HepG2 (cell line): ENCODE results near the gene NGRN.

ENCODE experiments used
- GABPA ChIP-seq, 2 experiments: IDR thresholded peaks; 2 replicates each; pipeline ENCODE4 v1.6.1; 2011 to 2016; ENCODE audit warnings: low read depth in 2 of 2, low read length in 1 of 2, missing biosample characterization in 1 of 2, missing genetic modification characterization in 1 of 2
- HCFC1 ChIP-seq: fragments of 150-350 bp; IDR thresholded peaks from 2 replicates; pipeline ENCODE4 v1.6.1; 2014; ENCODE audit warnings: low read depth, low read length
- RFX5 ChIP-seq: IDR thresholded peaks from 2 replicates; pipeline ENCODE4 v1.6.1; 2011; ENCODE audit warnings: low read depth, low read length, improper control_type of control experiment
- ZNF207 ChIP-seq: fragments of 450-650 bp; IDR thresholded peaks from 2 replicates; pipeline ENCODE4 v1.6.1; 2016; ENCODE audit warnings: antibody characterized with exemption, borderline replicate concordance
- TF ChIP-seq, protein P1 (sequence below): sonication (generic); formaldehyde crosslinking; IDR thresholded peaks from 2 replicates; pipeline ENCODE4 v1.5.0; 2020; ENCODE audit warnings: missing genetic modification reagents
- TF ChIP-seq, protein P2 (sequence below): sonication (generic); formaldehyde crosslinking; IDR thresholded peaks from 2 replicates; pipeline ENCODE4 v1.8.1; 2023; ENCODE audit warnings: missing genetic modification reagents, inconsistent platforms, borderline replicate concordance

- TF ChIP-seq RFX5: no peak
- no peak for TF ChIP-seq ZNF207
- no peak for TF ChIP-seq GABPA (IDR thresholded peaks at IDR 0.05; ENCODE audit: low read depth, low read length)
- TF ChIP-seq GABPA (CRISPR knock-in tag; IDR thresholded peaks at IDR 0.05; ENCODE audit: low read depth): no peak
- TF ChIP-seq, protein P1, sequence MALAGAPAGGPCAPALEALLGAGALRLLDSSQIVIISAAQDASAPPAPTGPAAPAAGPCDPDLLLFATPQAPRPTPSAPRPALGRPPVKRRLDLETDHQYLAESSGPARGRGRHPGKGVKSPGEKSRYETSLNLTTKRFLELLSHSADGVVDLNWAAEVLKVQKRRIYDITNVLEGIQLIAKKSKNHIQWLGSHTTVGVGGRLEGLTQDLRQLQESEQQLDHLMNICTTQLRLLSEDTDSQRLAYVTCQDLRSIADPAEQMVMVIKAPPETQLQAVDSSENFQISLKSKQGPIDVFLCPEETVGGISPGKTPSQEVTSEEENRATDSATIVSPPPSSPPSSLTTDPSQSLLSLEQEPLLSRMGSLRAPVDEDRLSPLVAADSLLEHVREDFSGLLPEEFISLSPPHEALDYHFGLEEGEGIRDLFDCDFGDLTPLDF (CRISPR knock-in tag): no peak
- TF ChIP-seq, protein P2, sequence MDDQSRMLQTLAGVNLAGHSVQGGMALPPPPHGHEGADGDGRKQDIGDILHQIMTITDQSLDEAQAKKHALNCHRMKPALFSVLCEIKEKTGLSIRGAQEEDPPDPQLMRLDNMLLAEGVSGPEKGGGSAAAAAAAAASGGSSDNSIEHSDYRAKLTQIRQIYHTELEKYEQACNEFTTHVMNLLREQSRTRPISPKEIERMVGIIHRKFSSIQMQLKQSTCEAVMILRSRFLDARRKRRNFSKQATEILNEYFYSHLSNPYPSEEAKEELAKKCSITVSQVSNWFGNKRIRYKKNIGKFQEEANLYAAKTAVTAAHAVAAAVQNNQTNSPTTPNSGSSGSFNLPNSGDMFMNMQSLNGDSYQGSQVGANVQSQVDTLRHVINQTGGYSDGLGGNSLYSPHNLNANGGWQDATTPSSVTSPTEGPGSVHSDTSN (CRISPR knock-in tag): no peak
- TF ChIP-seq HCFC1: no peak
Measured at GRCh38 chr15:90240856-90241255, 24.6 kb upstream of the NGRN start.
